Calu3 (cell line): ENCODE measurements around the gene KDM8. TPM values are rescaled to one million over a fixed set of nuclear protein-coding genes. Genes with fewer than 3 reads are reported as not detected.
"Not testable (repeated sequence)": the region's sequence is repeated elsewhere in the genome, so short reads cannot be mapped to it uniquely, and the experiment has no call there.

Source experiments
- BruUV-seq: library from RNA; stranded (reverse); fragments of 400-500 nt; replicated peaks from 2 replicates; lab custom pipeline; 2021; lab: Mats Ljungman, UMichigan
- CTCF ChIA-PET: fragments of 300-600 bp; sonication (Branson Sonifier 250); formaldehyde crosslinking; loops from one replicate; lab custom pipeline; 2022; ENCODE audit warnings: antibody characterized with exemption; lab: Charles Lee
- DNase-seq: peaks from one replicate; pipeline ENCODE4 v3.0.0; 2022
- H3K27ac Mint-ChIP-seq: one replicate; pipeline ENCODE4 v1.8.0; 2022; ENCODE audit warnings: mixed read lengths; ENCODE audit not compliant: unreplicated experiment
- H3K27me3 Mint-ChIP-seq: one replicate; pipeline ENCODE4 v1.8.0; 2022; ENCODE audit warnings: mixed read lengths; ENCODE audit not compliant: unreplicated experiment
- H3K36me3 Mint-ChIP-seq: one replicate; pipeline ENCODE4 v1.8.0; 2022; ENCODE audit warnings: mild to moderate bottlenecking, moderate library complexity, mixed read lengths; ENCODE audit not compliant: insufficient read depth, unreplicated experiment
- H3K4me1 Mint-ChIP-seq: one replicate; pipeline ENCODE4 v1.8.0; 2022; ENCODE audit warnings: mild to moderate bottlenecking, low read depth, mixed read lengths; ENCODE audit not compliant: unreplicated experiment
- H3K4me3 Mint-ChIP-seq: one replicate; pipeline ENCODE4 v1.8.0; 2022; ENCODE audit warnings: mild to moderate bottlenecking, low read depth, moderate library complexity, mixed read lengths; ENCODE audit not compliant: unreplicated experiment
- H3K9me3 Mint-ChIP-seq: one replicate; pipeline ENCODE4 v1.8.0; 2022; ENCODE audit warnings: low read depth, mixed read lengths; ENCODE audit not compliant: unreplicated experiment
- intact Hi-C: fragments of 100-400 bp; cut with micrococcal nuclease; formaldehyde crosslinking; loops from one replicate; pipeline ENCODE4 v1.10.0; 2022; ENCODE audit not compliant: unreplicated experiment
- total RNA-seq: library from RNA; stranded (reverse); gene quantifications from 2 replicates; pipeline ENCODE4 v1.2.3, GENCODE V29; 2022
- TF ChIP-seq, protein P1 (sequence below): fragments of 200-600 bp; IDR thresholded peaks from one replicate; pipeline ENCODE4 v1.8.0; 2022; ENCODE audit warnings: antibody characterized with exemption; ENCODE audit not compliant: unreplicated experiment

The KDM8 gene
- total RNA-seq, 1 experiment from 2014 or later, result 8.4 TPM

DNA sequence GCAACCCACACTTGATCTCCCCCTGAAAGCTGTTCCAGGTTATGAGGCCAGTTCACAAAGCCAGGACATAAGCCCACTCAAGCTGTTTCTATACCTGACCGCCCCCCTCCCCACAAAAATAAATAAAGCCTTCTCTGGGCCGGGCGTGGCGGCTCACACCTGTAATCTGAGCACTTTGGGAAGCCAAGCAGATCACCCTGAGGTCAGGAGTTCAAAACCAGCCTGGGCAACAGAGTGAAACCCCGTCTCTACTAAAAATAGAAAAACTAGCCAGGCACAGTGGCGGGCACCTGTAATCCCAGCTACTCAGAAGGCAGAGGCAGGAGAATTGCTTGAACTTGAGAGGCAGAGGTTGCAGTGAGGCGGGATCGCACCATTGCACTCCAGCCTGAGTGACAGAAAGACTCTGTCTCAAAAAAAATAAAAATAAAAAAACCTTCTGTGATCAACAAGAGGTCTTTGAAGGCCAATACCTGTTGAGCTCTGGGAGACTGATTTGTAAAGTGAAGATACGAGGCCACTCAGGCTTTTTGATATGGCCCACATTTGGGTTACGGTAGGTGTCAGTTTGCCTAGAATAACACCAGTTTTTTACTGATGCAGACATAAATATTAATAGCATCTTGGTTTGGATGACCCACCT, 2.2 kb downstream of the KDM8 start:
- no peaks in the 10 kb centered on the region for H3K27me3 Mint-ChIP-seq
- no peaks in the 10 kb centered on the region for H3K9me3 Mint-ChIP-seq
- intact Hi-C loops, result no loop called here
- H3K27ac Mint-ChIP-seq, result no peak overlapping the region
- CTCF ChIA-PET, result no interaction called here
- no peak for DNase-seq
- no TSS peak for BruUV-seq
- no peak overlapping the region for H3K4me3 Mint-ChIP-seq
- TF ChIP-seq, protein P1, sequence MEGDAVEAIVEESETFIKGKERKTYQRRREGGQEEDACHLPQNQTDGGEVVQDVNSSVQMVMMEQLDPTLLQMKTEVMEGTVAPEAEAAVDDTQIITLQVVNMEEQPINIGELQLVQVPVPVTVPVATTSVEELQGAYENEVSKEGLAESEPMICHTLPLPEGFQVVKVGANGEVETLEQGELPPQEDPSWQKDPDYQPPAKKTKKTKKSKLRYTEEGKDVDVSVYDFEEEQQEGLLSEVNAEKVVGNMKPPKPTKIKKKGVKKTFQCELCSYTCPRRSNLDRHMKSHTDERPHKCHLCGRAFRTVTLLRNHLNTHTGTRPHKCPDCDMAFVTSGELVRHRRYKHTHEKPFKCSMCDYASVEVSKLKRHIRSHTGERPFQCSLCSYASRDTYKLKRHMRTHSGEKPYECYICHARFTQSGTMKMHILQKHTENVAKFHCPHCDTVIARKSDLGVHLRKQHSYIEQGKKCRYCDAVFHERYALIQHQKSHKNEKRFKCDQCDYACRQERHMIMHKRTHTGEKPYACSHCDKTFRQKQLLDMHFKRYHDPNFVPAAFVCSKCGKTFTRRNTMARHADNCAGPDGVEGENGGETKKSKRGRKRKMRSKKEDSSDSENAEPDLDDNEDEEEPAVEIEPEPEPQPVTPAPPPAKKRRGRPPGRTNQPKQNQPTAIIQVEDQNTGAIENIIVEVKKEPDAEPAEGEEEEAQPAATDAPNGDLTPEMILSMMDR, result no peak
- peaks cover 15% of the 10 kb centered on the region for H3K36me3 Mint-ChIP-seq
- peaks cover 8% of the 10 kb centered on the region for H3K4me1 Mint-ChIP-seq

GRCh38 chr16:27207121-27207520, 3.8 kb downstream of the KDM8 start:
- intact Hi-C loops, H3K4me1 Mint-ChIP-seq, BruUV-seq, H3K9me3 Mint-ChIP-seq, DNase-seq, H3K27me3 Mint-ChIP-seq, H3K27ac Mint-ChIP-seq, H3K4me3 Mint-ChIP-seq: not testable (repeated sequence)
- peaks cover 21% of the 10 kb centered on the region for H3K36me3 Mint-ChIP-seq
- CTCF ChIA-PET, result interaction anchor here (0.6 kb wide), 1 partner anchor 89 kb away, joined by 3 read pairs; no protein-coding TSS in a partner anchor

DNA sequence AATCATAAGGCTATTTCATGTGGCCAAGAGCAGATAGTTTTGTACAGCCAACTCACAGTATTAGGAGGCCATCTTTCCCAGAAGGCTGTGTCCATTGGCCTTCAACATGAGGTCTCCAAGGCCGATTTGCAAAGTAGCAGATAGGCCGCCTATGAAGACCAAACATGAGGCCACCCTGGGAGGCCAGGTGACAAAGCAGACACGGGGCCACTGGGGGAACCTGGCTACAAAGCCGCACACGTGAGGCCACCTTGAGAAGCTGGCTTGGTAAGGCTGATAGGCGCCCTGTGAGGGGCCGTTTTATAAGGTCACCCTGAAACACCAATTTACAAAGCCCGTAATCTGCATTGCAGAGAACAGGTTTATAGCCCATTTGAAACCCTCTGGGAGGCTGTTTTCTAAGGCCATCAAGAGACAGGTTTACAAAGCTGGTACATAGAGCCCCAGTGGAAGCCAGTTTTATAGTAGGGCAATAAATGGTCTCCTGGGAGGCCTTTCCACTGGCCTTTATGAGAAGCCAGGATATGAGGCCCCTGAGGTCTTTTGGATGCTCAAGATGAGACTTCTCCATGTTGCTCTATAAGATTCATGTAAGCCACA, 4.9 kb downstream of the KDM8 start:
- no peaks in the 10 kb centered on the region for H3K9me3 Mint-ChIP-seq
- H3K27me3 Mint-ChIP-seq, result no peaks in the 10 kb centered on the region
- H3K4me1 Mint-ChIP-seq, result peaks cover 14% of the 10 kb centered on the region
- TF ChIP-seq, protein P1, result no peak
- CTCF ChIA-PET, result interaction anchor here (0.5 to 0.7 kb wide), 2 partner anchors 60 to 62 kb away, joined by 3 read pairs; partner anchors contain the start of gene NSMCE1
- no peak for DNase-seq
- no peak overlapping the region for H3K4me3 Mint-ChIP-seq
- no peak overlapping the region for H3K27ac Mint-ChIP-seq
- peaks cover 27% of the 10 kb centered on the region for H3K36me3 Mint-ChIP-seq
- intact Hi-C loops, result no loop called here
- no TSS peak for BruUV-seq

GRCh38 chr16:27208796-27209195, 5.5 kb downstream of the KDM8 start:
- H3K36me3 Mint-ChIP-seq, result peaks cover 22% of the 10 kb centered on the region
- no TSS peak for BruUV-seq
- H3K27me3 Mint-ChIP-seq, result no peaks in the 10 kb centered on the region
- H3K27ac Mint-ChIP-seq, result no peak overlapping the region
- TF ChIP-seq, protein P1, result no peak
- no peaks in the 10 kb centered on the region for H3K9me3 Mint-ChIP-seq
- H3K4me1 Mint-ChIP-seq, result peaks cover 16% of the 10 kb centered on the region
- intact Hi-C loops, result no loop called here
- no peak for DNase-seq
- H3K4me3 Mint-ChIP-seq, result no peak overlapping the region
- CTCF ChIA-PET, result interaction anchor here (0.7 kb wide), 1 partner anchor 62 kb away, joined by 3 read pairs; no protein-coding TSS in a partner anchor
